ENCODE measurements around the gene KIF17.

The KIF17 gene

GRCh38 chr1:20726932-20727745 is 9.3 kb upstream of the KIF17 start:
- no peak overlapping the region for H3K4me3 ChIP-seq (ENCODE audit: low read depth, low read length)
- no peak for TF ChIP-seq CTCF (IDR thresholded peaks at IDR 0.05; ENCODE audit: low read depth, low read length)

- H3K4me3 ChIP-seq (ENCODE audit: low read depth, low read length): no peak overlapping the region
- TF ChIP-seq CTCF (IDR thresholded peaks at IDR 0.05; ENCODE audit: low read depth, low read length): no peak
Observed at GRCh38 chr1:20726118-20726911, 8.5 kb upstream of the KIF17 start.

GRCh38 chr1:20725189-20726117 is 7.6 kb upstream of the KIF17 start:
- no peak for TF ChIP-seq CTCF (IDR thresholded peaks at IDR 0.05; ENCODE audit: low read depth, low read length)
- no peak overlapping the region for H3K4me3 ChIP-seq (ENCODE audit: low read depth, low read length)

GRCh38 chr1:20724364-20725188 is 6.8 kb upstream of the KIF17 start:
- no peak overlapping the region for H3K4me3 ChIP-seq (ENCODE audit: low read depth, low read length)
- TF ChIP-seq CTCF (IDR thresholded peaks at IDR 0.05; ENCODE audit: low read depth, low read length): no peak

DNA sequence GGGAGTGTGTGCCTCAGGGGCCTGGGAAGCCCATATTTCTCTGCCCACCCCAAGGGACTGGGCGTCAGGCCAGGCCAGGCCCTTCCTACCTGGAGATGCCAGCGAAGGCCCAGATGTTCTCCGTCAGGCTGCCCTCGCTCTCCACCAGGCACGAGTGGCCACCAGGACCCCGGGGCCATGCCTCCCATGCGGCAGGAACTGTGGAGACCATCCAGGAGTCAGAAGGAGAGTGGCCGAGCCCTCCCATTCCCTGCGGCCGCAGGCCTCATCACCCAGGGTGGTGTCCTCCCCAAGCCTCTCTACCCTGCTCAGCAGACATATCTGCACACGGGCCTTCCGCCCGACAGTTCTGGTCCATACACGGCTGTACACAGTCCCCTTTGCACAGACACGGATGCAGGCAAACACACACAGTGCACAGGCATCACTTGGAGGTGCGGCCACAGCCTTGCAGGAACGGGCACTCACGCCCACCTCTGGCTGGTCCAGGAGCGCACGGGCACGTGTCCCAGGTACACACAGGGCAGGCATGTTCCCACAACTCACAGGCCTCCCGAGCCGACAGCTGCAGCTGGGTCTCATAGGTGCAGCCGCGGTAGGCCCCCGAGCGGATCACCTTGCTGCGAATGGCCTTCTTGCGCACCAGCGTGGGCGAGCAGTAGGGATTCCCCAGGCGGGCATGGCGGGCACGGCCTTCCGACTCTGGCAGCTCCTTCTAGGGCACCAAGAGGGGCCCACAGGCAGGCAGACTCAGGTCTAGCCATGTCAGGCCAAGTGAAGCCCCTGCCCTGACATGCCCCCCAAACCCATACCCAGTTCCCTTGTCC is 5.9 kb upstream of the KIF17 start:
- TF ChIP-seq CTCF (IDR thresholded peaks at IDR 0.05; ENCODE audit: low read depth, low read length): no peak
- H3K4me3 ChIP-seq (ENCODE audit: low read depth, low read length): no peak overlapping the region

DNA sequence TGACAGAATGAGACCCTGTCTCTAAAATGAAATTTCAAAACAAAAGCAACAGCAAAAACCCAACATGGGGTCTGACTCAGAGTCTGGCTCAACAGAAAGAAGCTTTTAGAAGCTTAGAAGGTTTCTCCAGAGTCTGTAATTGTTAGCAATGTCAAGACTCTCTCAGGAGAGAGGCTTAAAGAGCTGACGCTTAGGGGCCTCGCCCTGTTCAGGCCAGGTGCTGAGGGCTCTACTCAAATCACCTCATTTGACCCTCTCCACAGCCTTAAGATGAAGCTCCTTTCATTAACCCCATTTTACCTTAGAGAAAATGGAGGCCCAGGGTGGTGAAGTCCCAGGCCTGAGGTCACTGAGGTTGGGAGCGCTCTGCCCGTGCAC is 5.3 kb upstream of the KIF17 start:
- TF ChIP-seq CTCF (IDR thresholded peaks at IDR 0.05; ENCODE audit: low read depth, low read length): no peak
- H3K4me3 ChIP-seq (ENCODE audit: low read depth, low read length): no peak overlapping the region
